GM21528 (cell line): ENCODE measurements around the gene MT1G.
"Not testable (repeated sequence)": the region's sequence is repeated elsewhere in the genome, so short reads cannot be mapped to it uniquely, and the experiment has no call there.

ENCODE experiments used
- ATAC-seq: cut with Tn5 transposase; IDR thresholded peaks from one replicate; pipeline ENCODE4 v1.9.1; 2021; ENCODE audit warnings: mild to moderate bottlenecking, moderate library complexity; ENCODE audit not compliant: unreplicated experiment, low FRiP score

MT1G gene

GRCh38 chr16:56623637-56624036 is 44.2 kb downstream of the MT1G start:
- no peak for ATAC-seq

- ATAC-seq, result not testable (repeated sequence)
Observed at GRCh38 chr16:56623184-56623583, 44.7 kb downstream of the MT1G start.

GRCh38 chr16:56621665-56622445 is 46.0 kb downstream of the MT1G start:
- not testable (repeated sequence) for ATAC-seq

GRCh38 chr16:56620339-56620897 is 47.4 kb downstream of the MT1G start:
- ATAC-seq, result no peak

- no peak for ATAC-seq
Observed at GRCh38 chr16:56618138-56618537, 49.7 kb downstream of the MT1G start.

- no peak for ATAC-seq
Observed at GRCh38 chr16:56617212-56618085, 50.4 kb downstream of the MT1G start.
